ENCODE data around the gene RNF2.

RNF2 gene

DNA sequence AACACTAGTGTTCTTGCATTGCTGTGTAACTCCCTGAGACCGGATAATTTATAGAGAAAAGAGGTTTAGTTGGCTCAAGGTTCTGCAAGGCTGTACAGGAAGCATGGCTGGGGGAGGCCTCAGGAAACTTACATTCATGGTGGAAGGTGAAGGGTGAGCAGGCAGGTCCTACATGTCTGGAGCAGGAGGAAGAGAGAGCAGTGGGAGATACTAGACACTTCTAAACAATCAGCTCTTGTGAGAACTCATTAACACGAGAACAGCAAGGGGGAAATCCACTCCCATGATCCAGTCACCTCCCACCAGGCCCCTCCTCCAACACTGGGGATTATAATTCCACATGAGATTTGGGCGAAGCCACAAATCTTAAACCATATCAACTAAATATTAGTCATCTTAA is 30.1 kb downstream of the RNF2 start:
- no peak for TF ChIP-seq CTCF (IDR thresholded peaks at IDR 0.05; ENCODE audit: extremely low read depth, missing control alignments)

GRCh38 chr1:185077374-185077773 is 32.0 kb downstream of the RNF2 start:
- no peak for TF ChIP-seq CTCF (IDR thresholded peaks at IDR 0.05; ENCODE audit: extremely low read depth, missing control alignments)
- no peak for DNase-seq (ENCODE audit: low spot score)

More for the DNA sequence above, 30.1 kb downstream of the RNF2 start:
- DNase-seq (ENCODE audit: low spot score): no peak

DNA sequence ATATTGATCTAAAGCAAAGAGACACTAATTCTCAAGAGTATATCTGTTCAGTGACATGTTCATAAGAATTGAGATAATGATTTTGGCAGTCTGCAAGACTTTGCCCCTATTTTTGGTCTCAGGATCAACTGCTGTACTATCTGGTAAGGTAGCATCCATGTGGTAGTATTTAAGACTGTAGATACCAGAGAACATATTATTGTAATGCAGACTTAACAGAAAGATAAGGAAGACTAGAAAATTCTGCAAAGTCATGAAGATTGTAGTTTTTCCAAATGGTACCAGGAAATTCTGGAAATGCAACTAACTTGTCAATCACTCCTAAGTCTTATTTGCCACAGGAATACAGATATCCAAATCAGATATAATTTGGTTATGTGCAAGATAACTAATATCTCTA is 35.1 kb downstream of the RNF2 start:
- DNase-seq (ENCODE audit: low spot score): no peak
- TF ChIP-seq CTCF (IDR thresholded peaks at IDR 0.05; ENCODE audit: extremely low read depth, missing control alignments): no peak

- no peak for TF ChIP-seq CTCF (IDR thresholded peaks at IDR 0.05; ENCODE audit: extremely low read depth, missing control alignments)
- no peak for DNase-seq (ENCODE audit: low spot score)
These were observed 38.5 kb downstream of the RNF2 start for GRCh38 chr1:185083818-185084217.

DNA sequence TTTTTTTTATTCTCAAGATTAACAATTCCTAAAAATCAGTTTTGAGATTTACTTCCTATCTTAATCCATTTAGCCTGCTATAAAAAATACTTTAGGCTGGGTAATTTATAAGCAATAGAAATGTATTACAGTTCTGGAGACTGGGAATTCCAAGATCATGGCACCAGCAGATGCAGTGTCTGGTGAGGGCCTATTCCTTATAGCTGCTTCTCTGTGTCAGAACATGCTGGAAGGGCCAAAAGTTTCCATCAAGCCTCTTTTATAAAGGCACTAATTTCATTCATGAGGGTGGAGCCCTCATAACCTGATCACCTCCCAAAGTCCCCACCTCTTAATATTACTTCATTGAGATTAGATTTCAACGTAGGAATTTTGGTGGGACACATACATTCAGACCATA is 41.7 kb downstream of the RNF2 start:
- DNase-seq (ENCODE audit: low spot score): no peak
- no peak for TF ChIP-seq CTCF (IDR thresholded peaks at IDR 0.05; ENCODE audit: extremely low read depth, missing control alignments)

GRCh38 chr1:185087746-185088145 is 42.4 kb downstream of the RNF2 start:
- DNase-seq (ENCODE audit: low spot score): no peak
- TF ChIP-seq CTCF (IDR thresholded peaks at IDR 0.05; ENCODE audit: extremely low read depth, missing control alignments): no peak

- no peak for TF ChIP-seq CTCF (IDR thresholded peaks at IDR 0.05; ENCODE audit: extremely low read depth, missing control alignments)
- DNase-seq (ENCODE audit: low spot score): no peak
These were observed 46.1 kb downstream of the RNF2 start for GRCh38 chr1:185091480-185091879.
